SK-N-DZ (cell line): ENCODE measurements around the gene EPX.

Experiments
- DNase-seq: peaks from one replicate; pipeline ENCODE4 v3.0.0-alpha.2; 2015; ENCODE audit warnings: low spot score

The EPX gene

DNA sequence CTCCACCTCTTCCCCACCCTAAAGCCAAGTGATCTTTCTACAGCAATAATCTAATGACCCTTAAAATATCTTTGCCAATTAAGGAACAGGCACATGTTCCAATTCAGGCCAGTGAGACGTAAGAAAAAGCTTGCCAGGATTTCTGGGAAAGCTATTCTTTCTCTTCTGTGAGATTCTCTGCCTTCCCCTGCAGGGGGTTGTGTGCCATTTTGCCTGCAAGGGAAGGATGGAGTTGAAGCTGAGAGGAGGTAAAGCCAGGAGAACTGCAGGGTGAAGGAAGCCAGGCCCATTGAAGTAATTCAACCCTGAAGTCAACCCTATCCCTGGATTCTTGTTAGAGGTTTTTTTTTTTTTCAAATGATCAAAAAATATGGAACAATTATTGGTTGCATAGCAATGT is 36.9 kb downstream of the EPX start:
- no peak for DNase-seq

DNA sequence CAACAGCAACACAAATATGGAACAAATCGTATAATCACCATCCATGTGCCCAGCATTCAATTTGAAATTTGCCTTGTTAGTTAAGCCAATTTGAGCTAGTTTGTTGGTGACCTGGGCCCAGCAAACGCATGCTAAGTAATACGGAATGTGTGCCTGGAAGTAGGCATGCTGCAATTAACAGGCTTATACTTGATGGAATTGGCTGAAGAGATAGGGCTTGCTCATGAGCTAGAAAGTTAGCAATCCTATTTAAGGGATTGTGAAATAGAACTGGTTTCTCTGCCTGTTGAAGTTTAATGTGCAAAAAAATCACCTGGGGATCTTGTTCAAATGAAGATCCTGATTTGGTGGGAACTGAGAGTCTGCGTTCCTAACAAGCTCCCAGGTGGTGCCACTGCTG is 37.4 kb downstream of the EPX start:
- DNase-seq = no peak

DNA sequence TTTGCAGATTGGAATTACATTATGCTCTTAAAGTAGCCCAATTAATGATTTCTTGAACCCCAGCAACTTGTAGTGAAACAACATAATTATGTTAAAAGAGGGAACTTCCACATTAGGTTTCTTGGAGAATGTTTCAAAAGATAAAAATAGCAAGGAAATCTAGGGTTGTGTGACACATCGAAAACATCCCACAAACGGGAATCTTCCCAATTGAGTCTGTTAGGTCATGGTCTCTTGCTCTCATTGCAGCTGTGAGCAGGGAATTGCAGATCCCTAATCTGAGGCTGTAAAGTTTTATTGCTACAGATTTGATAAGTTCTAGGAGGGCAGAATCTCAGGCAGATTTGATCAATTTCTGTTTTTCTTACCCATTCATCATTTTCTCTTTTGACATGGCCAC is 39.1 kb downstream of the EPX start:
- no peak for DNase-seq

DNA sequence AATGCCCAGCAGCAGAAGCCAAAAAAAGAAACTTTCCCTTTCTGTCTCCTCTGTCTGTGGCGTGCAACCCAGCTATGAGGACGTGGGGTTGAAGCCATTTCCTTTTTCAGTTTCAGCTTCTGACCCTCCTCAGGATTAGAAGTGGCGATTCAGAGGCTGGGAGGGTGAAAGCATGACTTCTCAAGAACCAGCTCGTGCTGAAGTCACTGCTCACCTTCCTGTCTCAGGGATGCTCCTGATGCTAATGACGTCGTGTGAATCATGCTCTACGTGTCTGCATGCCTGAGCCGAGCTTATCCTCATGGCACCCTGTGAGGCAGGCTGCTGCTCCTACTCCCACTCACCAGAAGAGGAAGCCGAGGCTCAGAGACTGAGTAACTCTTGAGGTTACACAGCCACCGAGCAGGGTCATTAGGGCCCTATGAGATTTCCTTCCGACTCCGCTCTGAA is 40.2 kb downstream of the EPX start:
- DNase-seq = no peak

GRCh38 chr17:58233543-58233942 is 41.0 kb downstream of the EPX start:
- no peak for DNase-seq

DNA sequence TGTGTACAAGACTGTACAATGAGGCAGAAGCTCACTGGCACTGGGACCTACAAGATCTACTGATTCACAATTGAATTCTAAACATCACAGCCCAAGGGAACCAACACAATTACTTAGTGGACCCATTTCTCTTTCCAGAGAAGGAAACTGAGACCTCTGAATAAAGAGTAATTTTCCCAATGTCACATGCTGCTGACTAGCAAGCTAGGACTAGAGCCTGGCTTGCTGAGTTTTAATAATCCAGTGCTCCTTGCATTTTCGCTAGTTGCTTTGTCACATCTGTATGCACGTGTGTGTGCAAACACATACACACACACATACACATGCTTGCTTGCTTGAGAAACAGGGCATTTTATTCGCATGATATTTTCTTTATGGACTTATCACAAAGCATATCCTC is 42.0 kb downstream of the EPX start:
- no peak for DNase-seq

- DNase-seq = no peak
Observed at GRCh38 chr17:58235821-58236220, 43.3 kb downstream of the EPX start.

DNA sequence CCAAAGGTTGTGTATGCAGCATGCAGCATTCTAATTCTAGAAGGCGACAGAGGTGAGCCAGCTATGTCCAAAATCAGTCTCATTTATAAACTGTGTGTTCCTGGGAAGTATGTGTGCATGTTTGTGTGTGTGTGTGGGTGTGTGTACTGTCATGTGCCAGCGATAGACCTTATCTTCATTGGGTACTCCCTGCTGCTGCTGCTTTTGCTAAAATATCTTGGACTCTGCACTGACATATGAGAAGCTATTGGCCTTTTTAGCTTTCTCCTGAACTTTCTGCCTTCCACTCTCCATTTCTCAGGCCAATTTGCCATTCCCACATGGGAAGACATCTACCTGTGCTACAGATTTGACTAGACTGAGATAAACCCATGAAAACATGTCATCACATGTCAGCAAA is 43.9 kb downstream of the EPX start:
- no peak for DNase-seq

- DNase-seq = no peak
Observed at GRCh38 chr17:58238147-58238634, 45.7 kb downstream of the EPX start, which contains the start of gene LPO. Gene LPO (plus strand): TSS chr17:58238584. CDS start chr17:58242980, 4,396 bp downstream.

DNA sequence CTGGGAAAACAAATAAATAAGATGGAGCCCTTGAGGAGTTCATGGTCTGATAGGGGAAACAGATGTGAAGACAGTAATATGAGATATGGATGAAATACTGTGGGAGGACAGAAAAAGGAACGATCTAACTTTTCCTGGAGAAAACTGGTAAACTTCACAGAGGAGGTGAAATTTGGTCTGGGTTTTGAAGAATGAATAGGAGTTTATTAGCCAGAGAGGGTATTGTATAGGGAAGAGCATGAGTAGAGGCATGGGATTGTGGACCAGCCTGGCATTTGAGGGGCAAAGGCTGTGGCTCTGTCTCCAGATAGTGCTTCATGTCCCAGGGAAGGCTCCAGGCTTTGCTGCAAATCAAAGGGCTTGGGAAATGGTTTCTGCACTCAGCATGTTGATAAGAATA is 47.5 kb downstream of the EPX start:
- DNase-seq = no peak

- no peak for DNase-seq
Observed at GRCh38 chr17:58242171-58242784, 49.8 kb downstream of the EPX start.

DNA sequence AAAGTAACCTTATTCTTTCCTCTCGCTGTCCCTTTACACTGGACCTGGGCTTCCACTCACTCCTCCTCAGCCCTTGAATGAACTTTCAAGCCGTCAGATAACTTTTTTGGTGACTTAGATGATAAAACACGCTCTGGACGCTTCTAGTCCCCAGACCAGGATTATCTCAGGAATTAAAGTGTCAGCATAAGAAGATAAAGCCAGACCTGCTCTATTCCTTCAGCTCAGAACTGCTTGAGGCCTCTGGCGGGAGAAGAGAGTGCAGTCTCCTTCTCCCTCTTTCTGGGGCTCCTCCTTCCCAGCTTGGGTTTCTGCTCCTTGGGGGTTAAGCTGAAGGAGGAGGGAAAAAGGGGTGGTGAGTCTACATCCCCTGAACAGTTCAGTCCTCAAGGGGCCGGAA is 52.4 kb downstream of the EPX start:
- DNase-seq = no peak

DNA sequence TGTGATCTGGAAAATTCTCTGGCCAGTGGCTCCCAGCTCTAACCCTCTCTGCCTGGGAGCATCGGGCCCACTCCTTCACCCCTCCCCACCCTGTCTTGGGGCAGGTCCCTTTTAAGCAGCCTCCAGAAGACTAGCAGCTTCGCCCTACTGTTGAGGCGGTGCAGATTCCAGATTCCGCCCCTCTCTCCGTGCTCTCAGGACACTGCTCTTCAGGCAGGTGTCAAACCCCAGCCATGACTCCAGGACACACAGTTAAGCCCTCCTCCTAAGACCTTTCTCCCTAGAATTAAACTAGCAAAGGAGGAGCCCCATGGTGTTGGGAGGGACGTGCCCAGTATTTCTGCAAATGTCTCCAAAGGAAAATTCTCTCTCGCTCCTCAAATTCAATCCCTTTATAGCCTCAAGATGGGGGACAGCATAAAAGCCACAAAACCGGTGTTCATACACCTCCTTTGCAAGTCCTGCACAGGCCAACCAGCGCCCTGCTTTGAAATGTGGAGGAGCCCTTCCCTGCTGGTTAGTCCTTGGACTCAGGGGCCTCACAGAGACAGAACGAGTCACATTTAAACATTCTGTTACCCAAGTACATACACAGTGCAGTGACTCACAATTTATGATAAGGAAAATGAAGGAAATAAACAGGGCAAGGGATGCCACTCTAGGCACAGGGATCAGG is 53.0 kb downstream of the EPX start:
- DNase-seq = no peak

- no peak for DNase-seq
Observed at GRCh38 chr17:58246104-58246740, 53.7 kb downstream of the EPX start.

DNA sequence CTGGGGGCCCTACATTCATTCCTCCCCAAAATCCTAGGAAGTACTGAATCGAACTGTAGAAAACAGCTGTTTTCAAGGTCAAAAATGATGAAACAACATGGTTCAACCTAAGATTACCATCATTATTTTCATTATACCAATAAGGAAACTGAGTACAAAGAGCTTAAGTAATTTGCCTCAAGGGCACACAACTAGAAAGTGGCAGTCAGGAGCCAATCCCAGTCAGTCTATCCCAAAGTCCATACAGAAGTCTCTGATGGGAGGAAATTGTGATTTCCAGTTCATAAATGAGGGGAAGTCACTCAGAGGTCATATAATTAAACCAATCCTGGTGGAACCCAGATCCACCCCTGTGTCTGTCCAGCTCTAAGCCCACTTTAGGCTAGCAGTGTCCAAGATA is 54.3 kb downstream of the EPX start:
- DNase-seq = no peak

- DNase-seq = no peak
Observed at GRCh38 chr17:58247511-58248363, 55.2 kb downstream of the EPX start.

- no peak for DNase-seq
Observed at GRCh38 chr17:58248955-58249269, 56.4 kb downstream of the EPX start.

GRCh38 chr17:58249270-58250133 is 57.0 kb downstream of the EPX start:
- peak; percentile 70 for DNase-seq

- no peak for DNase-seq
Observed at GRCh38 chr17:58250344-58251011, 58.0 kb downstream of the EPX start.

DNA sequence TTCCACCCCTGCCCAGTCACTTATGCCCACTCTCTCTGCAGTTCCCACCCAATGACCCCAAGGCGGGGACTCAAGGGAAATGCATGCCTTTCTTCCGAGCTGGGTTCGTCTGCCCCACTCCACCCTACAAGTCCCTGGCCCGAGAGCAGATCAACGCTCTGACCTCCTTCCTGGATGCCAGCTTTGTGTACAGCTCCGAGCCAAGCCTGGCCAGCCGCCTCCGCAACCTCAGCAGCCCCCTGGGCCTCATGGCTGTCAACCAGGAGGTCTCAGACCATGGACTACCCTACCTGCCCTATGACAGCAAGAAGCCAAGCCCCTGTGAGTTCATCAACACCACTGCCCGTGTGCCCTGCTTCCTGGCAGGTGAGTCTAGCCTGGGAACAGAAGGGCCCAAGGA is 59.6 kb downstream of the EPX start:
- DNase-seq = no peak

- no peak for DNase-seq
Observed at GRCh38 chr17:58253082-58253481, 60.6 kb downstream of the EPX start.
